ENCODE data around the gene PTPRK.

PTPRK gene

DNA sequence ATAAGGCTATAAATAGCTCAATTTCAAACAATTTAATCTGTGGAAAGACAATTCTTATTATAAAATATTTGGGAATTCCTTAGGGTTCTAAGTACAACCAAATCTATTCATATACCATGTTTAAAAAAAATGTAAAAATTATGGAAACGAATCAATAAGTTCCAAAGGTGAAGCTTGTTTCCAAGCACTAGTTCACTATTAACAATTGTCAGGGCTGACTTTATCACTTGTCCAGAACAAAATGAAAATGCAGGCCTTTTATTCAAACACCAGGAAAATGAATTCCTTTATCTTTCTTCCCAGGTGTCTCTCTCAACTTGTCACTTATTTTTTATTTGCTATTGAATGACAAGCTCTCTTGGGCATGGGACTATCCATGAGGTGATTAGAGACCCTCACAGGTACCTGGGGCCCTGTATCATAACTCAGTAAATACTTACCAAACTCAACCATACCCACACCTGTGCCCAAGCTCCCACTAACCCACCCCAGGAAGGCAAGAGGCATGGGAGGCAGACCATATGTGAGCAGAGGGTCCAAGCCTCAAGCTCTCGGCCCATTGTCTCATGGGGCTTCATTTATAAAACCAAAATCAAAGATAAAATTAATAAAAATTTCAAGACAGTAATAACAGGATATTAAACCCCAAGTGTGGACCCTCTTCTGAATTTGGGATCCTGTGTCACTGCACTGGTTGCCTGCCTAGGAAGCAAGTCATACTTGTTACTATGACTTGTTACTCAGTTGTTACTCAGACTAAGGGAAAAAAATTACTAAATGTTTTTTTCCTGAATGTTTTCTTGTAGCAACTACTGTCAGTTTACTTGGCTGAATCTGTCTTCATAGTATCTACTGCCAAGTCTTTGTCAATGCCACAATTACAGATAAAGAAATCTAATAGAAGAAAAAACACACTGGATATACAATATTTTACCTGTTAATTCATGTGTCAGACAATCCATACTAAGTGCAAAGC, 54.7 kb downstream of the PTPRK start:
- no peaks in the 10 kb centered on the region for H3K27me3 ChIP-seq
- no peak overlapping the region for H3K27ac ChIP-seq
- H3K9me3 ChIP-seq: no peaks in the 10 kb centered on the region
- TF ChIP-seq, protein P1, sequence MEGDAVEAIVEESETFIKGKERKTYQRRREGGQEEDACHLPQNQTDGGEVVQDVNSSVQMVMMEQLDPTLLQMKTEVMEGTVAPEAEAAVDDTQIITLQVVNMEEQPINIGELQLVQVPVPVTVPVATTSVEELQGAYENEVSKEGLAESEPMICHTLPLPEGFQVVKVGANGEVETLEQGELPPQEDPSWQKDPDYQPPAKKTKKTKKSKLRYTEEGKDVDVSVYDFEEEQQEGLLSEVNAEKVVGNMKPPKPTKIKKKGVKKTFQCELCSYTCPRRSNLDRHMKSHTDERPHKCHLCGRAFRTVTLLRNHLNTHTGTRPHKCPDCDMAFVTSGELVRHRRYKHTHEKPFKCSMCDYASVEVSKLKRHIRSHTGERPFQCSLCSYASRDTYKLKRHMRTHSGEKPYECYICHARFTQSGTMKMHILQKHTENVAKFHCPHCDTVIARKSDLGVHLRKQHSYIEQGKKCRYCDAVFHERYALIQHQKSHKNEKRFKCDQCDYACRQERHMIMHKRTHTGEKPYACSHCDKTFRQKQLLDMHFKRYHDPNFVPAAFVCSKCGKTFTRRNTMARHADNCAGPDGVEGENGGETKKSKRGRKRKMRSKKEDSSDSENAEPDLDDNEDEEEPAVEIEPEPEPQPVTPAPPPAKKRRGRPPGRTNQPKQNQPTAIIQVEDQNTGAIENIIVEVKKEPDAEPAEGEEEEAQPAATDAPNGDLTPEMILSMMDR (IDR thresholded peaks at IDR 0.05): no peak
- intact Hi-C loops (cut with DNase I; ENCODE audit: low total_unique reads): no loop called here
- peaks cover 0 to 21% (median 3%) of the 10 kb centered on the region in 4 donors for H3K4me1 ChIP-seq
- H3K36me3 ChIP-seq: no peaks in the 10 kb centered on the region
- no peak overlapping the region for H3K4me3 ChIP-seq
- DNase-seq: no peak

DNA sequence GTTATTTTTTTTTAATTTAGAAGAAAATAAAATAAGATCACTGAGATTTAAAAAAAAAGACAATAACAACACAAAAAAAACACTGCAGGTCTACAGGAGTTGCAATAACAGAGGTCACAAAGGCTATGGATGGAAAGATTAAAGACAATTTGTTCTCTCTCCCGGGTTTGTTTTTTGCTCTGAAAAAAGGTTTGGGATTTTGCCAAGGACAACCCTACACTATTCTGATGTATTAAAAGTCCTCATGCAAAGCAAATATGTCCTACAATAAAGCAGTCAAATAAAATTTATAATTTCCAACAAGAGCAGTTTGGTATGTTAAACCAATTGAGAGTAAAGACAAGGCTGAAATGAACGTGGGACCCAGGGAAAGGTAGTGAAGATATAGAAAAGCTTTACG, 55.6 kb downstream of the PTPRK start:
- no peaks in the 10 kb centered on the region for H3K27me3 ChIP-seq
- peaks cover 0 to 21% (median 3%) of the 10 kb centered on the region in 4 donors for H3K4me1 ChIP-seq
- intact Hi-C loops (cut with DNase I; ENCODE audit: low total_unique reads): no loop called here
- no peak overlapping the region for H3K4me3 ChIP-seq
- H3K36me3 ChIP-seq: no peaks in the 10 kb centered on the region
- no peaks in the 10 kb centered on the region for H3K9me3 ChIP-seq
- no peak for DNase-seq
- TF ChIP-seq, protein P1 (IDR thresholded peaks at IDR 0.05): no peak
- H3K27ac ChIP-seq: no peak overlapping the region

- Histone ChIP-seq H3K4me3 (no peak overlapping the region), H3K4me1 (peaks cover 0 to 21% (median 3%) of the 10 kb centered on the region in 4 donors), H3K36me3 (no peaks in the 10 kb centered on the region), H3K27ac (no peak overlapping the region), H3K27me3 (no peaks in the 10 kb centered on the region), H3K9me3 (no peaks in the 10 kb centered on the region)
- intact Hi-C loops (cut with DNase I; ENCODE audit: low total_unique reads): no loop called here
- no peak for DNase-seq
- TF ChIP-seq, protein P1 (IDR thresholded peaks at IDR 0.05): no peak
These were observed 56.5 kb downstream of the PTPRK start for GRCh38 chr6:128463942-128464341.

- no peaks in the 10 kb centered on the region for H3K27me3 ChIP-seq
- no peak for DNase-seq
- no peaks in the 10 kb centered on the region for H3K36me3 ChIP-seq
- intact Hi-C loops (cut with DNase I; ENCODE audit: low total_unique reads): no loop called here
- no peaks in the 10 kb centered on the region for H3K9me3 ChIP-seq
- H3K27ac ChIP-seq: no peak overlapping the region
- peaks cover 0 to 26% (median 3%) of the 10 kb centered on the region in 4 donors for H3K4me1 ChIP-seq
- no peak overlapping the region for H3K4me3 ChIP-seq
- TF ChIP-seq, protein P1 (IDR thresholded peaks at IDR 0.05): no peak
These were observed 58.9 kb downstream of the PTPRK start for GRCh38 chr6:128461501-128461900.

GRCh38 chr6:128456510-128457230, 63.7 kb downstream of the PTPRK start:
- intact Hi-C loops (cut with DNase I; ENCODE audit: low total_unique reads): no loop called here

More at GRCh38 chr6:128456510-128457230, 63.7 kb downstream of the PTPRK start:
- no peak for DNase-seq
- TF ChIP-seq, protein P1 (IDR thresholded peaks at IDR 0.05): no peak
- Histone ChIP-seq H3K4me3 (no peak overlapping the region), H3K27me3 (no peaks in the 10 kb centered on the region), H3K36me3 (no peaks in the 10 kb centered on the region), H3K27ac (no peak overlapping the region), H3K4me1 (peaks cover 0 to 10% (median 0%) of the 10 kb centered on the region in 4 donors), H3K9me3 (no peaks in the 10 kb centered on the region)

All from tibial artery (tissue), 4 donors.